Heart right ventricle (tissue), 16 donors: ENCODE data around the gene NFE2L1. TPM values are rescaled to one million over a fixed set of nuclear protein-coding genes. Genes with fewer than 3 reads are reported as not detected.
A peak's percentile ranks its signal among the peaks of the same experiment; 100 is the strongest.

Experiments used
- ATAC-seq, 8 donors: fragments of 200-7000 bp; cut with Tn5 transposase; one replicate each; pipeline ENCODE4 v1.9.1; 2020; ENCODE audit warnings: mild to moderate bottlenecking in 8 of 8, moderate library complexity in 8 of 8, moderate number of reproducible peaks in 1 of 8
- DNase-seq, 2 donors: peaks; one replicate each; pipeline ENCODE4 v3.0.0-alpha.2; 2020
- H3K27ac ChIP-seq, 10 donors: fragments of 200-600 bp; sonication (generic) in 2 of 10; one replicate each; pipeline versions ENCODE4 v1.5.0 to v1.8.0; 2020 to 2022; ENCODE audit warnings: mild to moderate bottlenecking in 3 of 10
- H3K27me3 ChIP-seq, 7 donors: fragments of 200-600 bp; one replicate each; pipeline ENCODE4 v1.8.0; 2021 to 2022; ENCODE audit warnings: mild to moderate bottlenecking in 2 of 7
- H3K36me3 ChIP-seq, 9 donors: fragments of 200-600 bp; sonication (generic) in 1 of 9; one replicate each; pipeline versions ENCODE4 v1.5.0 to v1.8.0; 2020 to 2022; ENCODE audit warnings: mild to moderate bottlenecking in 2 of 9
- H3K4me1 ChIP-seq, 9 donors: fragments of 200-600 bp; sonication (generic) in 1 of 9; one replicate each; pipeline versions ENCODE4 v1.5.0 to v1.8.0; 2020 to 2022; ENCODE audit warnings: mild to moderate bottlenecking in 4 of 9
- H3K4me3 ChIP-seq, 10 donors: fragments of 200-600 bp; sonication (generic) in 2 of 10; one replicate each; pipeline versions ENCODE4 v1.5.0 to v1.8.0; 2020 to 2022; ENCODE audit warnings: mild to moderate bottlenecking in 7 of 10, moderate library complexity in 2 of 10
- H3K9me3 ChIP-seq, 11 donors: fragments of 200-600 bp in 10 of 11; sonication (generic) in 2 of 11; one replicate each; pipeline versions ENCODE4 v1.5.0 to v1.8.0; 2013 to 2022; ENCODE audit warnings: mild to moderate bottlenecking in 2 of 11, control low read depth in 1 of 11, moderate library complexity in 1 of 11
- WGBS, 2 donors: extraction: QIAGEN DNeasy Blood & Tissue Kit; methylation state at CpG; one replicate each; pipeline ENCODE4 v1.1.7; 2013; ENCODE audit warnings: inconsistent platforms in 1 of 2; 5-methylcytosine and 5-hydroxymethylcytosine counted together
- intact Hi-C, 10 donors: fragments of 100-400 bp; cut with DNase I; formaldehyde crosslinking; loops; one replicate each; pipeline versions ENCODE4 v1.11.1 to v1.14.2; 2022
- polyA plus RNA-seq, 2 donors: library from polyadenylated mRNA; stranded (reverse); fragments of 200-250 nt; gene quantifications; one replicate each; pipeline ENCODE4 v1.2.3, GENCODE V29; 2013
- total RNA-seq, 10 donors: library from RNA; stranded (reverse); fragmentation: NEBNext Ultra II Directional in 3 of 10; extraction: Animal tissue kit (Norgen Biotek cat#: 25700) in 3 of 10; gene quantifications; one replicate each; pipeline versions ENCODE4 v1.2.1 to v1.2.4, GENCODE V29; 2021 to 2023
- TF ChIP-seq, protein P1 (sequence below), 9 donors: fragments of 200-600 bp; sonication (generic) in 2 of 9; IDR thresholded peaks; one replicate each; pipeline versions ENCODE4 v1.5.0 to v1.8.0; 2021 to 2022; ENCODE audit warnings: antibody characterized with exemption in 9 of 9, mild to moderate bottlenecking in 5 of 9, moderate library complexity in 1 of 9
- donor health status: Arrhythmogenic right ventricular cardiomyopathy.
- donor health status: ischemic (EF 13 %, LVEDD 7.1; RV severe dilation, severe dysfunction).
- donor health status: healthy with polysubstance abuse.
- donor health status: DM: no; HTN: yes; CAD: no.
- donor health status: DM: no; HTN: no; CAD: no.
- donor health status: ischemic (EF 25% LVEDD 6.9; RV normal size, moderate dysfunction).
- donor health status: ischemic (EF 25% LVEDD 5.7; RV mildly dilated, moderate dysfunction).
- donor health status: healthy.
- donor health status: DM: yes; HTN: yes; CAD: no.
- donor health status: Ischemic cardiomyopathy.
- donor health status: ischemic (EF 35%, LVEDD 5.7; RV mildly dilated, moderate dysfunction).
- donor health status: nonischemic (EF 11% LVEDD 7.7; RV severe dilation, severe dysfunction).
- donor health status: DM: yes; HTN: yes; CAD: no.
- donor health status: PGD.
- donor health status: ischemic (EF 29% LVEDD 5.4; RV normal size, mild dysfunction).
- donor health status: nonischemic (EF 23%, LVEDD 6.1; RV moderate dilation, normal function).

Gene NFE2L1
- total and polyA plus RNA-seq, 12 donors = 108 to 1,033 (median 669) TPM

- ATAC-seq (no peak), DNase-seq (peak in 1 of 2 donors; percentile 32)
- Histone ChIP-seq H3K4me3 (peak overlapping the region; percentile 27 to 89 (median 84)), H3K9me3 (no peaks in the 10 kb centered on the region), H3K4me1 (peaks cover 41 to 85% (median 80%) of the 10 kb centered on the region in 9 donors), H3K27me3 (no peaks in the 10 kb centered on the region), H3K27ac (peak overlapping the region; percentile 87 to 99 (median 98)), H3K36me3 (peaks cover 0 to 55% (median 17%) of the 10 kb centered on the region in 9 donors)
- WGBS, 2 donors = 44 to 54% methylated on average over 10 of the region's 10 CpGs
- intact Hi-C loops = no loop called here
- TF ChIP-seq, protein P1, sequence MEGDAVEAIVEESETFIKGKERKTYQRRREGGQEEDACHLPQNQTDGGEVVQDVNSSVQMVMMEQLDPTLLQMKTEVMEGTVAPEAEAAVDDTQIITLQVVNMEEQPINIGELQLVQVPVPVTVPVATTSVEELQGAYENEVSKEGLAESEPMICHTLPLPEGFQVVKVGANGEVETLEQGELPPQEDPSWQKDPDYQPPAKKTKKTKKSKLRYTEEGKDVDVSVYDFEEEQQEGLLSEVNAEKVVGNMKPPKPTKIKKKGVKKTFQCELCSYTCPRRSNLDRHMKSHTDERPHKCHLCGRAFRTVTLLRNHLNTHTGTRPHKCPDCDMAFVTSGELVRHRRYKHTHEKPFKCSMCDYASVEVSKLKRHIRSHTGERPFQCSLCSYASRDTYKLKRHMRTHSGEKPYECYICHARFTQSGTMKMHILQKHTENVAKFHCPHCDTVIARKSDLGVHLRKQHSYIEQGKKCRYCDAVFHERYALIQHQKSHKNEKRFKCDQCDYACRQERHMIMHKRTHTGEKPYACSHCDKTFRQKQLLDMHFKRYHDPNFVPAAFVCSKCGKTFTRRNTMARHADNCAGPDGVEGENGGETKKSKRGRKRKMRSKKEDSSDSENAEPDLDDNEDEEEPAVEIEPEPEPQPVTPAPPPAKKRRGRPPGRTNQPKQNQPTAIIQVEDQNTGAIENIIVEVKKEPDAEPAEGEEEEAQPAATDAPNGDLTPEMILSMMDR (IDR thresholded peaks at IDR 0.05) = no peak
These were observed 3.1 kb downstream of the NFE2L1 start for GRCh38 chr17:48051283-48051682.

- peak overlapping the region; percentile 92 to 99 (median 98) for H3K27ac ChIP-seq
- H3K9me3 ChIP-seq = no peaks in the 10 kb centered on the region
- ATAC-seq = peak in 7 of 8 donors; percentile 3 to 36 (median 13)
- H3K4me3 ChIP-seq = peak overlapping the region; percentile 27 to 89 (median 84)
- peaks cover 0 to 61% (median 23%) of the 10 kb centered on the region in 9 donors for H3K36me3 ChIP-seq
- DNase-seq = peak; percentile 55 to 92
- 17 to 21% methylated on average over 5 of the region's 5 CpGs for WGBS, 2 donors
- peaks cover 45 to 84% (median 76%) of the 10 kb centered on the region in 9 donors for H3K4me1 ChIP-seq
- TF ChIP-seq, protein P1 (IDR thresholded peaks at IDR 0.05) = peak in 4 of 9 donors; percentile 14 to 48 (median 38)
- H3K27me3 ChIP-seq = no peaks in the 10 kb centered on the region
- intact Hi-C loops = loop anchor here in 2 of 10 donors (2.0 kb wide), 2 partner anchors 23 to 55 kb away; partner anchors contain the start of gene SNX11 (in 1 of the 2)
These were observed 3.7 kb downstream of the NFE2L1 start for GRCh38 chr17:48051706-48052486.

DNA sequence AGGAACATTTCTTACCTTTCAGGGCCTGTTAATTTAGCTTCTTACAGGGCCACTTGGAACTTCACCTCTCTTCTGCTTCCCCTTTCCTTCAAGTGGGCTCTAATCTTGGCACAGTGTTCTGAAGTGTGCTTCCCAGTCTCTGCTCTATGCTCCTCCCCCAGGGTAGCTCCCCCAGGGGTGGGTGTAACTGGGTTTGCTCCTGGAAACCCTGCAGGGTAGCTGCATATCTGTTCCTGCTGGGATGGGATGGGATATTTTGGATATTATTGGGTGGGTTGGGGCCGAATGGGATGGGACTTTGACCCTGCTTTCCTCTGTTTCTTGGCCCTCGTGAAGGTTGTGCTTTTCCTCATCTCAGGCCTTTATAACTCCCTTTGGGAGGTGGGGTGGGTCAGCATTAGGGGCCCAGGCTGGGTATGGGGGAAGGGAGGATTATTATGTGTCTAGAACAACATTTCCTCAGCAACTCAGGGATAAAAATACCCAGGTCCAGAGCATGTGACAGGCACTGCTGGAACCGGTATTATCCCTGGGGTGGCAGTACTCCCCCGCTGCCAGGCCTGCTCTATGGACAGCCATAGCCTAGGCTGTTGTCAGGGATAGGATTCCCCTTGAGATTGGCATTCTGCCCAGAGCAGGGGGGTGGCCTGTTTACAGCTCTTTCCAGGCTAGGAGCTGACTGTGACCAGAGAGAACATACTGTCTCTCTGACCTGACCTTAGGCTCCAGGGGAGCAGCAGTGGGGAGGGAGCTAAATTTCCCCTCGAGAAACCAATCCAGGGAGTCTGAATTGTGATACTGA is 5.0 kb downstream of the NFE2L1 start:
- H3K9me3 ChIP-seq = no peaks in the 10 kb centered on the region
- H3K36me3 ChIP-seq = peaks cover 0 to 74% (median 36%) of the 10 kb centered on the region in 9 donors
- H3K4me1 ChIP-seq = peaks cover 47 to 91% (median 77%) of the 10 kb centered on the region in 9 donors
- H3K27me3 ChIP-seq = no peaks in the 10 kb centered on the region
- H3K27ac ChIP-seq = peak overlapping the region; percentile 92 to 99 (median 98)
- H3K4me3 ChIP-seq = peak overlapping the region; percentile 22 to 89 (median 68)
- peak; percentile 82 to 91 for DNase-seq
- intact Hi-C loops = loop anchor here in 2 of 10 donors (2.0 kb wide), 2 partner anchors 22 to 54 kb away; partner anchors contain the start of gene SNX11 (in 1 of the 2)
- 9 to 10% methylated on average over 5 of the region's 5 CpGs for WGBS, 2 donors
- TF ChIP-seq, protein P1 (IDR thresholded peaks at IDR 0.05) = peak in 2 of 9 donors; percentile 19 to 32
- peak; percentile 22 to 78 (median 60) for ATAC-seq

GRCh38 chr17:48053758-48054237 is 5.6 kb downstream of the NFE2L1 start:
- peaks cover 0 to 80% (median 42%) of the 10 kb centered on the region in 9 donors for H3K36me3 ChIP-seq
- TF ChIP-seq, protein P1 (IDR thresholded peaks at IDR 0.05) = no peak
- H3K9me3 ChIP-seq = no peaks in the 10 kb centered on the region
- H3K27ac ChIP-seq = peak overlapping the region; percentile 92 to 99 (median 98)
- 12% methylated on average over 6 of the region's 6 CpGs for WGBS, 2 donors
- intact Hi-C loops = loop anchor here in 2 of 10 donors (2.0 kb wide), 2 partner anchors 21 to 53 kb away; partner anchors contain the start of gene SNX11 (in 1 of the 2)
- peaks cover 47 to 98% (median 78%) of the 10 kb centered on the region in 9 donors for H3K4me1 ChIP-seq
- no peaks in the 10 kb centered on the region for H3K27me3 ChIP-seq
- DNase-seq (no peak), ATAC-seq (no peak)
- H3K4me3 ChIP-seq = peak overlapping the region in 9 of 10 donors; percentile 31 to 89 (median 66)
